ENCODE measurements around the gene AP2A1.

- TF ChIP-seq CTCF (IDR thresholded peaks at IDR 0.05; ENCODE audit: poor library complexity, severe bottlenecking) (peak; percentile 63), SMC3 (conservative IDR thresholded peaks at IDR 0.05; ENCODE audit: poor library complexity) (peak; percentile 66), MXI1 (conservative IDR thresholded peaks at IDR 0.05; ENCODE audit: poor library complexity, severe bottlenecking) (peak; percentile 85), POLR2AphosphoS5 (IDR thresholded peaks at IDR 0.05) (peak; percentile 67)
These were observed 46.4 kb downstream of the AP2A1 start, which contains the start of gene FUZ for GRCh38 chr19:49812997-49813861.

Data from neural cell (in vitro differentiated cells).